NCI-H82 (cell line): ENCODE measurements around the gene ETF1.
"Not testable (repeated sequence)": the region's sequence is repeated elsewhere in the genome, so short reads cannot be mapped to it uniquely, and the experiment has no call there.

ENCODE experiments used
- DNase-seq: peaks from one replicate; lab custom pipeline; 2025; lab: John Stamatoyannopoulos, UW

Gene ETF1

DNA sequence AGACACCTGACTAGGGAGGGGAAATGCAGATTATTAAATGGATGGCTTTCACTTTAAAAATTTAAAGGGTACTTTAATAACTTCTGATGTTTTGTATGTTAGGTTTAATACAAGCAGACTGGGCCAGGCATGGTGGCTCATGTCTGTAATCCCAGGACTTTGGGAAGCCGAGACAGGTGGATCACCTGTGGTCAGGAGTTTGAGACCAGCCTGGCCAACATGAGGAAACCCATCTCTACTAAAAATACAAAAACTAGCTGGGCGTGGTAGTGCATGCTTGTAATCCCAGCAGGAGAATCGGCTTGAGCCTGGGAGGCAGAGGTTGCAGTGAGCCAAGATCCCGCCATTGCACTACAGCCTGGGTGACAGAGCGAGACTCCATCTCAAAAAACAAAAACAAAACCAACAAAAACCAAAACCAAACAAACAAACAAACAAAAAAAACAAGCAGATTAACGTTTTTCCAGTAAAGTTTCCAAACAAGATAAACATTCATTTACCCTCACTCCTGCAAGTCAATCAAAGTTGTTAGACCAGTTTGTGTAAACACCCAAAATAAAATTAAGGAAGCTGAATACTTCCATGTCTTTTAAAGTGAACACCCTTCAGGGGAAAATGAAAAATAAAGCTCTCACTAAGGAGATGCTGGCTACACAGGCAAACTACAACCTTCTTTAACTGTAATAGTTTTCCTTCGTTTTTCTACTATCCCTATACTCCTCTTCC is 14.1 kb downstream of the ETF1 start:
- DNase-seq, result no peak

GRCh38 chr5:138528208-138528607 is 14.8 kb downstream of the ETF1 start:
- no peak for DNase-seq

GRCh38 chr5:138527170-138527569 is 15.9 kb downstream of the ETF1 start:
- DNase-seq, result no peak

- DNase-seq, result no peak
These were observed 19.6 kb downstream of the ETF1 start for GRCh38 chr5:138523406-138523805.

DNA sequence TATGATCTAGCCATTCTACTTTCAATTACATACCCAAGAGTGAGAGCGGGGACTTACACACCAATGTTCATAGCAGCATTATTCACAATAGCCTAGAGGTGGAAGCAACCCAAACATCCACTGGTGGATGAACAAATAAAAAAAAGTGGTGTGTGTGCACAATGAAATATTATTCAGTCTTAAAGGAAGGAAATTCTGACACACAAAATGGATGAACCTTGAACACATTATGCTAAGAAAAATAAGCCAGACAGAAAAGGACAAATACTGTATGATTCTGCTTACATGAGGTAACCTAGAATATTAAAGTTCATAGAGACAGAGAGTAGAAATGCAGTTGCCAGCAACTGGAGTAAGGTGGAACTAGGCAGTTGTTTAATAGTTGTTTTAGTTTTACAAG is 22.1 kb downstream of the ETF1 start:
- DNase-seq, result no peak

GRCh38 chr5:138517437-138517836 is 25.6 kb downstream of the ETF1 start:
- no peak for DNase-seq

DNA sequence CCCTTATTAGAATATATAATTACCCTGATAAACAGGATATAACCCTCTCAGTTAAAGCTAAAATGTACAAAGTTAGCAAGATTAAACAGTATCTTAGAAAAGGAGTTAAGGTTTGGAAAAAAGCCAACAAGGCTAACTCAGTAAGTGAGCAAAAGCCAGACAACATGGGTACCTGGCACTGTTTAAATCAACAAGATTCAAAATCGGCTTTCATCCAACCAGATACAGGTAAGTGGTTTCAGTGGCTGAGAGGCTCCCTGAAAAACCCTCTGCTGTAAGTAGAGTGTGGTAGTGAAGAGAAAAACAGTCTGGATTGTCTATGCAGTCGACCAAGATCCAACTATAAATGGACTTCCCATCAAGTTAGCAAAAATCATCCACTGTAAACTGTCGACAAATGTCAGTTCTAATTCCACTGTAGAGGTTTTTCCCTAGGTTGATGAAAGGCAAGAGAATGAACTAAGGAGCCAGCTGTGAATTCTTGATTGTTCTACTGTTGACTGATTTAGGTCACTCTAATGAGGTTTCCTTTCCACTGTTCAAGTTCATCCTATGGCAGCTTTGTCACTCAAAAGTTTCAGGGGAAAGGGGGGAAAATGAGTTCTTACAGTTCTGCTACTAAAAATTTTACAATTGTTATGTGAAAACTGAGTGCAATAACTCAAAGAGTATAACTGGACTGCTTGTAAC is 27.3 kb downstream of the ETF1 start:
- no peak for DNase-seq

GRCh38 chr5:138514021-138514420 is 29.0 kb downstream of the ETF1 start:
- DNase-seq, result no peak

- DNase-seq, result no peak
These were observed 34.1 kb downstream of the ETF1 start for GRCh38 chr5:138508958-138509357.

DNA sequence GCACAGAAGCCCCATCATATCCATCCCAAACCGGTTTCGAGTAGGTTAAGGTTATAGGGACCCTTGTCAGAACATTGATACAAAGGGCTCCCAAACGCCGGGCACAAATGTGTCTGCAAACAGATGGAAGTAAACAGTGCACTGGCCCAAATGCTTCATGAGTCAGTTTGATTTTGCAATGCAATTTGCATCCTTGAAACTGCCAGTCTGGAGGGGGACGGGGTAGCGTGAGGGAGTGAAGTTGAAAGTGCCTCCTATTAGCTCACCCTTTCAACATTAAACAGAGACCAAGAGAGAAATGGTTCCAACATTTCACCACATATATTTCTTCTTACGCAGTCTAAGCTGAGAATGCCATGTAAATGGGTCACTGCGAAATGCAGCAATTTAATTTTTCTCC is 35.6 kb downstream of the ETF1 start:
- not testable (repeated sequence) for DNase-seq

- no peak for DNase-seq
These were observed 36.4 kb downstream of the ETF1 start for GRCh38 chr5:138506370-138507306.

- peak; percentile 27 for DNase-seq
These were observed 38.2 kb downstream of the ETF1 start for GRCh38 chr5:138504799-138505198.

DNA sequence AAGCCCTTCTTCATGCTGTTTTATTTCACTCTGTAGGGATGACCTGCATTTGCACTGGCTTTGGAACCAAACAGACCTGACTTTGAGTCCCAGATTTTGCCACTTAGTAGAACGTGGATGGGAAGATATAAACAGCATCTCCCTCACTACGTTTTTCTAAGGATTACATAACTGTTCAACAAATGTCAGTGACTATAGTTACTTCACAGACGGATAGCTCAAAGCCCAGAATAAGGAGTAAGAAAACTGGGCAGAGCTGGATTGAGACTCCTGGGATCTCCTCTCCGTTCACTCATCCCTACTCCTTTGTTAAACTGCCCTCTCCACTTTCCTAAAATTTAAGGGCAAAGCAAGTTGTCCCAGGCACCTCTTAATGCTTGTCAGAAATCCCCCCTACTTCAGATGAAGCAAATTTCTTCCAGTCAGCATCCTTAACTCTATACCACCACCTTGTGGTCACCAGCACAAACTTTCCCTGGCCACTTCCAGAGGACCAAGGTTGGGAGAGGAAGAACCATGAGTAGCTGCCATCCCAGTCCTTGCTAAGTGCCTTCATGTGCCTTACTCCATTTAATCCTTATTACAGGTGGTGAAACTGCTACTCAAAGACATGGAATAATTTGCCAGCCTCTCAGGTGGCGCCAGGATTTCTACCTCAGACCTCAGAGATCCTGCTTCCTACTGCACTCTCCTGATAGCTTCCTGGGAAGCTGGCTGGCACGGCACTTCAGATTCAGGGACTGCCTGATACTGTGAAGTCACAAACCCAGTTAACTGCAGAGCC is 39.4 kb downstream of the ETF1 start:
- DNase-seq, result peak; percentile 81

GRCh38 chr5:138502521-138502920 is 40.5 kb downstream of the ETF1 start:
- DNase-seq, result no peak

DNA sequence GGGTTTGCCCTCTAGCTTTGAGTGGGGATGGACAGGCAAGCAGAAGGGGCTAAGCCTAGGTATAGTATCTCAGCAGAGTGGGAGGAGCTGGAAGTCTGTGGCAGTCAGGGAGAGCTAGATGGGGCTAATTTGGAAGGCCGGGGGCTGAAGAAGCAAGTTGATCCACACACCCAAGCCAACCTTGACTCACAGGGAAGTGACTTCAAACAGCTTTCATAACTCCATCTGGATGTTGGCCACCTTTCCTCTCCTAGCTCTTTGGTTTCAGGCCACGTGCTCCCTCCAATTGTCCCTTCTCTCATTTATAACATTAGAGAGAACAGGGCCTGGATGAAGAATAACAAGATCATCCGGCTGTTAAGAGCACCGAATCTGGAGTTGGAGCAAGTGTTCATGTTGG is 40.9 kb downstream of the ETF1 start:
- no peak for DNase-seq

DNA sequence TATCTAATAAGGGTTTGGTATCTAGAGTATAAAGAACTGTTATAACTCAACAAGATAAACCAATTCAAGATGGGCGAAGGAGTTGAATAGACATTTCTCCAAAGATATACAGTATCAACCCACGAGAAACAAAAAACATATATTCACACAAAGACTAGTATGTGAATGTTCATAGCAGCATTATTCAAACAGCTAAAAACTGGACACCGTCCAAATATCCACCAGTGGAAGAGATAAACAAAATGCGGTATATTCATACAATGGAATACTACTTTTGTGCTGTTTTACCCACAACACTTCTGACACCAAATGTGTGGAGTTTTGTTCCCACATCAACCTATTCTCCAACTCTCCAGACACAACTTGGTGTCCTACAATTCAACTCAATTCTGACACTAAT is 44.7 kb downstream of the ETF1 start:
- DNase-seq, result no peak

DNA sequence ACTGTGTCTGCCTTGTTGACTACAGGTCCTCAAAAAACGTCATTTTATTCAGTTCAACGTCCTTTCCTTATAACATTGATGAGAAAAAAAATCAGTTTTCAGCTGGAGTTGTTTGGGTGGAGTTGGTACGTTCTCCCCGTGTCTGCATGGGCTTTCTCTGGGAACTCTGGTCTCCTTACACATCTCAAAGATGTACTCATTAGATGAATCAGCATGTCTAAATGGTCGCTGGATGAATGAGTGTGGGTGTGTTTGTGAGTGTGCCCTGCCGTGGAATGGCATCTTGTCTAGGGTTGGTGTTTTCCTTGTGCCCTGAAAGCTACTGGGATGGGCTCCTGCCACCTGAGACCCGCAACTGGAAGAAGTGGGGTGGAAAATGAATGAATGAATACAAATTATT is 47.7 kb downstream of the ETF1 start:
- DNase-seq, result no peak

DNA sequence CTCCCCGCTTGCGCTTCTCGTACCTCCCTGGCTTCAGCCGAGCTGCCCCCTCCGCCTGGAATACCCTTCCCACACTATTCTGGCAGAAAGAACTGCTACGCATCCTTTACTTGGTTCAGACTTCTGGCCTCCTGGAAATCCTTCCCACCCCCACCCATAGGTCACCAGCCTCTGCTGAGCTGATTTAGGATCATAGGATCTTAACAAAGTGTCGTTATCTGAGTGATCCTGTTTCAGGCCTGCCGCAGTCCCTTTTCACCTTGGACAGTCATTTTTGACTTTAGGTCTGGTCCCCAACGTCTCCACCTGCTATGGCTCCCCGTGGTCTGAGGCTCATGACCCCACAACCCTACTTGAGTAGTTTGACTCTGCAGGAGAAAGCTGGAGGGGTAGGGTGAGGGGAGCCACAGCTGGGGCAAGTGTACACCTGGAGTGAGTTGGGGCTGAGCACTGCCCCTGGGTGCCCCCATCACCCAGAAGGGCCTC is 50.4 kb downstream of the ETF1 start:
- DNase-seq, result peak; percentile 49

GRCh38 chr5:138491669-138492559 is 51.1 kb downstream of the ETF1 start:
- peak; percentile 89 for DNase-seq

GRCh38 chr5:138491284-138491648 is 51.8 kb downstream of the ETF1 start:
- no peak for DNase-seq
